ENCODE measurements around the gene HTR2C.

Gene HTR2C

GRCh38 chrX:114582698-114583395 is 1.0 kb upstream of the HTR2C start:
- TF ChIP-seq SIN3A (IDR thresholded peaks at IDR 0.05; ENCODE audit: borderline replicate concordance, insufficient read depth, low read length) (no peak), POLR2AphosphoS5 (IDR thresholded peaks at IDR 0.05; ENCODE audit: low read depth, low read length) (no peak), REST (IDR thresholded peaks at IDR 0.05; ENCODE audit: insufficient read depth in 1 of 2, low read depth in 2 of 2, low read length in 2 of 2) (no peak), TAF1 (IDR thresholded peaks at IDR 0.05; ENCODE audit: borderline replicate concordance, insufficient read depth, low read length) (no peak), FOXP2 (optimal IDR thresholded peaks at IDR 0.05; ENCODE audit: borderline replicate concordance, extremely low read depth, extremely low read length, insufficient read depth) (no peak)

GRCh38 chrX:114584375-114584943 is 573 bp downstream of the HTR2C start:
- no peak for TF ChIP-seq POLR2AphosphoS5 (IDR thresholded peaks at IDR 0.05; ENCODE audit: low read depth, low read length)
- TF ChIP-seq REST (IDR thresholded peaks at IDR 0.05; ENCODE audit: insufficient read depth in 1 of 2, low read depth in 2 of 2, low read length in 2 of 2): no peak

- TF ChIP-seq SIN3A (IDR thresholded peaks at IDR 0.05; ENCODE audit: borderline replicate concordance, insufficient read depth, low read length): no peak
- TF ChIP-seq REST (IDR thresholded peaks at IDR 0.05; ENCODE audit: insufficient read depth in 1 of 2, low read depth in 2 of 2, low read length in 2 of 2): no peak
- TF ChIP-seq TAF1 (IDR thresholded peaks at IDR 0.05; ENCODE audit: borderline replicate concordance, insufficient read depth, low read length): no peak
- TF ChIP-seq FOXP2 (optimal IDR thresholded peaks at IDR 0.05; ENCODE audit: borderline replicate concordance, extremely low read depth, extremely low read length, insufficient read depth): no peak
- no peak for TF ChIP-seq POLR2AphosphoS5 (IDR thresholded peaks at IDR 0.05; ENCODE audit: low read depth, low read length)
Observed at GRCh38 chrX:114584983-114585842, 1.3 kb downstream of the HTR2C start.

- TF ChIP-seq REST (IDR thresholded peaks at IDR 0.05; ENCODE audit: insufficient read depth in 1 of 2, low read depth in 2 of 2, low read length in 2 of 2) (no peak), SIN3A (IDR thresholded peaks at IDR 0.05; ENCODE audit: borderline replicate concordance, insufficient read depth, low read length) (no peak), TAF1 (IDR thresholded peaks at IDR 0.05; ENCODE audit: borderline replicate concordance, insufficient read depth, low read length) (no peak)
Observed at GRCh38 chrX:114591121-114591520, 7.2 kb downstream of the HTR2C start.

All from PFSK-1 (cell line).